ENCODE measurements around the gene FSIP1.
A peak's percentile ranks its signal among the peaks of the same experiment; 100 is the strongest.
"Not testable (repeated sequence)": the region's sequence is repeated elsewhere in the genome, so short reads cannot be mapped to it uniquely, and the experiment has no call there.

The FSIP1 gene

DNA sequence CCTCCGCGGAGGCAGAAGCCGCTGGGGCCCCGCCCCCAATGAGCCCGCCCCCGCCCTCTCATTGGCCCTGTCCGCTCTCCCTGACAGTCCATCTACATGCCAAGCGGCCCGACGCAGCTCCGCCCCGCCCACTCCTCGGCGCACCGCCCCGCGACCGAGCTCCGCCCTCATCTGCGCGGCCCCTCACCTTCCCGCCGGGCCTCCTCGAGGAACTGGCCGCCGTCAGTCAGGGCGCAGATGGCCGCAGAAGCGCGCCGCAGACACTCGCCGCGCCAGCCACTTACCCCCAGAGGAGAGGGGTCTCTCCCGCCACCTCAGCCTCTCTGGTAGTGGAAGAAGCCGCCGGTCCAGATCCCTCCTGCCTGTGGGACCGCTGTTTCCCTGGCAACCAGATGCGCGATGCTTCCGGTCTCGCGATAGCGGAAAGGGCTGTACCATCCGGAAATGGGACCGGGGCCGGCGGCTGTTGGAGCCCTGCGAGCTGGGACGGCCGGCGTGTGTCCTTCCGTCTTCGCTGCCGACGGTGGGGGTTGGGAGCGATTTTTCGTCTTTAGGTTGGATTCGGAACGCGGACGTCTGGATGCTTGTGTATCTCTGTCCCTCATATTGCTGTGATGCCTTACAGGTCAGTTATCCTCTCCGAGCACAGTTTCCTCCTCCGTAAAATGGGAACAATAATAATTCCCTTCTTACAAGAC is at the start of gene FSIP1:
FSIP1 (minus strand) TSS at position 401 of the 698 bp plus-strand sequence. CDS start 6,317 bp downstream, outside the sequence.
- DNase-seq: peak; percentile 89

DNA sequence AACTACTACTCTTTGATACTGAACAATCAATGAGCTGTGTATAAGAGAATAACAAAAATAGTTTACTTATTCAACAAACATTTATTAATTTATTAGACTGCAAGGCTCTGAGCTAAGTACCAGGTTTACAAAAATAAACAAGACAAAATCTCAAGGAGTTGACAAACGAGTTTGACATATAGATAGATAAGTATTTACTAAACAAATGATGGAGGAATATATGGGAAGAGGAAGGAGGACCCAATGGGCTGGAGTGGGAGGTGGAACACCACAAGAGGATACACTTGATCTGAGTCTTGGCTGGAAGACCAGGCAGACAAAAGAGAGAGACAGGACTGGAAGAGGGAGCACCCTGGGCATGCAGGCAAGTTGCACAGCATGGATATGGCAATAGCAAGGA is 47.5 kb upstream of the FSIP1 start:
- no peak for DNase-seq

DNA sequence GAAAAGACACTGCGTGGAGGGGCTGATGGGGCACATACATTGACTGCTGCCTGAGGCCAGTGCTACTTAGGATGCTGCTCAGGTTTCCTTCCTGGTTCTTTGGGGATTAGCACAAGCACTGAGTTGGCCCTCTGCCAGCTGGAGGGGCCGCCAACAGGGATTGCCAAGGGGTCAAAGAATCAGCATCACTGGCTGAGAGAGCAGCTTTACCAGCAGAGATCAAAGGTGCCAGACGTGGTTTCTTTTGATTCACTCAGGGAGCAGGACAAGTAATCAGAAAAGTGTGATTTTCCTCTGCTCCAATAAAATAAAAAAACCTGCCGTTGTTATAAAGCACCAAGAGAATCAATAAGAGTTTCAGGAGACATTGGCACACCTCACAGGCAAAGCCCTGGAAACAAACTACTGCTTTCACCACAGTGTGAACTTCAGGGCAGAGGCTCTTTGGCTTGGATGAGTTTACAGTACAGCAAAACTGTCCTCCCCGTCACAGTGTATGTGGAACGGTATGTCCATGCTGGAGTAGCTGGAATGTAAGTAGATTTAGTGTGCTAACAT is 45.8 kb upstream of the FSIP1 start:
- DNase-seq: no peak

DNA sequence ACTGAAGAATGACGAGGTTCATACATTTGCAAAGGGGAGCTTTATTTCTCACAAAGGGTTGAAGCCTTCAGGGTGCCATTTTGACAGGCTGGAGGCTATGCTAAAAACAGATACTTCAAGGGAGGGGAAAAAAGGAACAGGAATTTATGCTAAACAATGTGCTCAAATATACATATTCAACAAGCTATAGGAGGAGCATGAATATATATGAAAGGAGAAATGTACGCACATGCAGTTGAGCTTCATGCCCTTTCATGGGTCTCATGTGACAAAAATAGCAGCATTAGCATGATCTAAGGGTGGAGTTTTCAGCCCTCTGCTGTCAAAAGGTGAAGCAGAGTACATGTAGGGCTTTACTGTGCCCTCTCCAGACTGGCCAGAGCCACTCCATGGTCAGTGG is 44.3 kb upstream of the FSIP1 start:
- DNase-seq: no peak

DNA sequence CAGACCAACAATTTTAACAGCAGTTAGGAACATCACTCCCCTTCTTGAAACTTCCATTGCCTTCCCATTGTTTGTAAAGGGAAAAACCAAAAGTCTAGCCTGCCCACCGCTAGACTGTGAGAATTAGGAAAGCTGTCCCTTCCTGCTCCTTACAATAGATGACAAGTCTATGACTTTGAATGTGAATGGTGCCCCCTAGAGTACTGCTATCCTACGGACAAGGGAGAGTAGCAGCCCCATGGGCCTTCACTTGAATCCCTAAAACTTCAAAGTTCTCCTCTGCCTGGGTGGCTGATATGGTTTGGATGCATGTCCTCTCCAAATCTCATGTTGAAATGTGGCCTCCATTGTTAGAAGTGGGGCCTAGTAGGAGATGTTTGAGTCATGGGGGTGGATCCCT is 41.0 kb upstream of the FSIP1 start:
- DNase-seq: no peak

DNA sequence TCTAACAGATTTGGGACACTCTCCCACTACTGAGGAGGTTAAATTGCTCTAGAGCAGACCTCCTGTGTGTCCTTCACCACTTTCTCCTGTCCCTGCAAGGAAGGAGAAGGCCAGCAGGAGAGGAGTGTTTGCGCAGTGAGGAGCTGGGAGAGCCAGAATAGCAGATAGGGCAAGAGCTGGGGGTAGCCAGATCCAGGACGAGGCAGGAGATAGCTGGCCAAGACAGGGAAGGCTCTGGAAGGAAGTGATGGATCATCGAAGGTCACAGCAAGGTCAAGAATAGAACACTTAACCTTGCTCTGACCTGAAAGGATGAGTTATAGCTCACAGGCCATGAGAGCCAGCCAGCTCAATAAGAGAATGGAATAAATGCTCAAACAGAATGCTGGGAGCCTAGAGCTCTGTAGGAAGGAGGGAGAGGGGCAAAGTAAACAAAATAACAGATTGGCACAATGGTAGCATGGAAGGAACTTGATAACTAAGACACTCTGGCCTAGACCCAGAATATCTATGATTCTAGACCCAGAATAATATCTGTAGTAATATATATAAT is 37.5 kb upstream of the FSIP1 start:
- DNase-seq: no peak

DNA sequence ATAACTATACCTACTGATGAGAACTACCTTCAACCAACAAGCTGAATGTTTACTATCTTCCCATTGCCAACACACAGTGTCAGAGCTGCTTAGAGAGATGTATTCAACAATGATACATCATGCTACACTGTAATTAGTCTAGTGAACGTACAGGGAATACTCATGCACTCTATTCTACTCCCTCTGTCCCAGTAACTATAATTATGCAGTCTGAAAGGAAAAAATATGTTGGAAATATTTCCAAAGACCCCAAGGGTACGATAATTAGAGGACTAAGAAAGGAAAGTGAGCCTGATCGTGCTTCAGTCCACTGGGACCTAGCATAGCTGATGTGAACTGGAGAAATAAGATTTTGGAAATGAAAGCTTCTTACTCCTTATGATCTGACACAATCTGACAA is 36.9 kb upstream of the FSIP1 start:
- DNase-seq: no peak

DNA sequence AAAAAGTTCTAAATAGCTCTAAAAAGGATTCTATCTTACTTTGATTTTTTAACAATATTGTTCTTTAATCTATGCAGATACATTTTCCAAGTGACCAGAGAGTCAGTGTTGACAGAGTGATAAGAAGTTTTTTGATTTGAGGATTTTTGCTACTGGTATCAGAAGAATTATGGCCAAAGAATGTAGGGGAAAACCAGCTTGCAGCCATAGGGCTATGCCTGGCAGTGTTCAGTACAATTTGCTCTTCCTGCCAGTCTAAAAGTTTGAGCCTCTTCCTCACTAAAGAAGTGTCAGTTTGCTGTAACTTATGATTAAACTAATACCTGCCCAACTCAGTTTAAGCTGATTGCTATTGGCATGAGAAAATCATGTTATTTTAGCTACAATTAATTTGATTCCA is 35.3 kb upstream of the FSIP1 start:
- DNase-seq: no peak

DNA sequence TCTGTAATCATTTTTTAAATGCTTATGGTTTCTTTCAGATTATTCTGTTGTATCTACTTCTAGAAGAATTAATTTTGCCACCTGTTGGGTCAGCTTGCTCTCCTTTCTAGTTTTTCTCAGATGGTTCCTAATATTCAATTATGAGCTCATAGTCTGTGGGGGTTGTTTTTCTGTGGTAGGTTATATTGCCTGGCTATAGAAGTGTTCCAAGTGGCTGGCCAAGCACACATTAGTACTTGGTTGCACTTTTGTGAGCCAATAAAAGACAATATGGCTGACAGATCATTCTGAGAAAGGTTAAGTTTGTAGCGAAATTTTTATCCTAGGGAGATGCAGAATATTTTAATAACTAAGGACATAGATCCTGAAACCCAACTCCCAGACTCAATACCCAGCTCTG is 31.8 kb upstream of the FSIP1 start:
- no peak for DNase-seq

DNA sequence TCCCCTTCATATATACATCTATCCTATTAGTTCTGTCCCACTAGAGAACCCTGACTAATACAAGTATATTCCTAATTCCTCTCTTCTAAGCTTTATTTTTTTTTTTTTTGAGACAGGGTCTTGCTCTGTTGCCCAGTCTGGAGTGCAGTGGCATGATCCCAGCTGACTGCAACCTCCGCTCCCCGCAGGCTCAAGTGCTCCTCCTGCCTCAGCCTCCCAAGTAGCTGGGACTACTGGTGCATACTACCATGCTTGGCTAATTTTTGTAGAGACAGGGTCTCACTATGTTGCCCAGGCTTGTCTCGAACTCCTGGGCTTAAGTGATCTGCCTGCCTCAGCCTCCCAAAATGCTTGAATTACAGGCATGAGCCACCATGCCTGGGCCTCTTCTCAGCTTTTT is 30.0 kb upstream of the FSIP1 start:
- not testable (repeated sequence) for DNase-seq

DNA sequence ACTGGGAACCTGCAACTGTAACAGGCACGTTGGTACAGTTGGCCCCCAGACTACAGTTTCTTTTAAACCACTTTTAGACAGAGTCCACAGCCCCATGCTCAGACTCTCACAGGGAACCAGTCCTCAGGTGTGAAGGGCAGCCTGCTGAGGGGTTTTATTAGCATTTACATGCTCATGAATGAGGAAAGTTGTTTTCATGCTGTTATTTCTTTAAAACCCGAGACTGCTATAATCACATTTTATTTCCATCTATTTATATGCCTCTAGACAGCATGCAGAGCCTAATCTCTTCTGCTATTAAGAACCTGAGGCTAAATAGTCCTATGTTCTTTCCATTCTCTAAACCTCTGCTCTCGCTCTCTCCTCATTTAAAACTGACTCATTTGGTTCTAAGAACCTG is 26.3 kb upstream of the FSIP1 start:
- no peak for DNase-seq

DNA sequence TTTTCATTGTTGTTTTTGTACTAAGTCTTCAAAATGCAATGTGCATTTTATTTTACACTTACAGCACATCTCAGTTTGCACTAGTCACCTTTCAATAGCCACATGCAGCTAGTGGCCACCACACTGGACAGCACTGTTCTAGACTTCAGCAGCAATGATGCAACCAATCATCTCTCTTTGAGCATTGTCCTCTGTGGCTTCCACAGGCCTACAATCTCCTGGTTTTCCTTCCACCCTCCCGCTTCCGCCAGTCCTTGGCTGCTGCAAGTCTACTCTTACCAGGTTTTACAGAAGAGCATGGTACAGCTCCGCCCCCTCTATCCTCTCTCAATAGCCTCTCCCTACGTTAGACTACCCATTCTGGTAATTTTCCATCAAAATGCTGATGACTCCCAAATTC is 25.1 kb upstream of the FSIP1 start:
- DNase-seq: no peak

DNA sequence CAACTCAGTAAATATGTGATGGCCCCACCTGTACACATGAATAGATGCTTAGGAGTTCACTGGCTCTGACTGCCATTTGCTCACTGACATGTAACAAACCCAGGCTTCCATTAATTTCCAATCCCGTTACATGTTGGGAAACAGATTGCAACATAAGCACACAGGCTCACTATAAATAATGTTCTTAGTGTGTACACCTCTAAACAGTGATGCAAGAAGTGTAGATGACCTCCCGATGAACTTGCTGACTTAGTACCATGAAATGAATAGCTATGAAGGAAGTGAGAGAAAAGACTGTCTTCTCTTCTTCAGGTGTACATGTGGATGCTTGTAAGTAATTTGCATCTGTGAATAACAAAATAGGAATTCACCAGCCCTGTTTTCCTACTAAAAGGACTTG is 21.4 kb upstream of the FSIP1 start:
- DNase-seq: no peak

DNA sequence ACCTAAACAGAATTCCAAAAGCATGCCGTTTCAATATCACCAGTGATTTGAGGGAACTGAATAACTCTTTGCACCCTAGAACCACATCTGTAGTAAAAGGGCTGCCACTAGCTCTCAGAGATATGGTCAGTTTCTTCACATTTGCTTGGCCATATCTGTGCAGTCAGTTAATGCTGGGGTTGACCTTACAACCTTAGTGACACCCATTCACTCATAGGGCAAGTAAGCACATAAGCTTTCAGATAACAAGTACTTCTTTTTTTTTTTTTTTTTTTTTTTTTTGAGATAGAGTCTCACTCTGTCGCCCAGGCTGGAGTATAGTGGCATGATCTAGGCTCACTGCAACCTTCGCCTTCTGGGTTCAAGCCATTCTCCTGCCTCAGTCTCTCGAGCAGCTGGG is 20.4 kb upstream of the FSIP1 start:
- DNase-seq: no peak

DNA sequence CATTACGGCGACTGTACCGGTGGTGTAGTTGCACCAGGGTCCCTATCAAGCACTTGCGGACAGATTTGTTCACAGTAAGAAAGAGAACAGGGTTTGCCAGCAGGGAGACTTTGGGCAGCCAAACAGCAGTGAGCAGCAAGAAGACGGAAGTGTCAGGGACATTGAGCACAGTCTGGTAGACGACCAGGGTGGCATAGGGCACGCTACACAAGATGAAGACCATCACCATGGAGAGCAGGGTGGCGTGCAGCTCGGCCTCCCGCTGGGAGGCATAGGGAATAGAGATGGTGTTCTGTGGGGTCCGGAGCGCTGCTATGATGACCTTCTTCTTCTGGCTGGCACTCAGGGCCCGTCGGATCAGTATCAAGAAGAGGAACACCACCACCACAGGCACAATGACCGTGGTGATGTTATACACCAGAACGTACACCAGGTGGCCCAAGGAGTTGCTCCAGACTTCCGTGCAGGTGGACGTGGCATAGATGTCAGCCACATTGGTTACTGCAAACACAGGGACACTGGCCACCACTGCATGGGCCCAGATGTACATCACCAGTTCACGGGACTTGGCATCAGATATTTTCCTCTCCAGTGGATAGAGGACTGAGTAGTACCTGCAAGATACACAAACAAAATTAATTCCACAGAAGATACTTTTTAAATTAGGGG is 19.1 kb upstream of the FSIP1 start:
- DNase-seq: no peak

DNA sequence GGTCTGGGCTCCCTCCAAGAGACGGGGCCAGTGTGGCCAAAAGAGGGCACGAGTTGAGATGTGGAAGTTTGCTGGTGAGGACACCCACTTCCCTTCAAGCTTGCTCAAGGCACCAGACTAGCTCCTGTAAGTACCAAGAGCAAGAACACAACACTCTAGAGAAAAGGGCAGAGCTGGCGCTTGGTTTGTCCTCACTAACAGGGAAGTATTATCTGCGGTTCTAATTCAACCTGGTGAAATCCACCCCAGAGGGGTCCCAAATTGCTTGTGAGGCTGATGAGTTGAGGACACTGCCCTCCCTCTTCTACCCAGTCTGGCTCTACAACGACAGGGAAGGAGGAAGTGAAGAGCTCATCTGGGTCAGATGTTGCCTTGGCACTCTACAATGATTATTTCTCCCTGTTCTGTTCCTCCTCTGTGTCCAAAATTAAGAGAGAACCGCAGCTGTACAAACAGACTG is 16.9 kb upstream of the FSIP1 start:
- no peak for DNase-seq

DNA sequence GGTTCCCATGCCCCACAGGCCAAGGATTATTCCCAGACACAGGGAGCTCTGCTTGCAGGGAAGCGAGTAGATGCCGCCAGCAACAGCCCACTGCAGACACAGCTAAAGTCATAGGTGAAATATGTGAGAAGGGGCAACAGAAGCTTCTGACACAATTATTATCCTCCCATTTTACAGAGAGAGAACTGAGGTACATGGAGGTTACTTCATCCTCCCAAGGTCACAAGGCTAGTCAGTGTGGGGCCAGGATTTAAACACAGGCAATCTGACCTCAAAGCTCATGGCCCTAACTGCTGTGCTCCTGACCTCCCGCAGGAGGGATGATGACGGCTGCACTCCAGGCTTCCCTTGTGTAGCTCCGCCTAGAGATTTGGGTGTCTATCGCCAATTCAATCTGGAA is 15.7 kb upstream of the FSIP1 start:
- DNase-seq: no peak

DNA sequence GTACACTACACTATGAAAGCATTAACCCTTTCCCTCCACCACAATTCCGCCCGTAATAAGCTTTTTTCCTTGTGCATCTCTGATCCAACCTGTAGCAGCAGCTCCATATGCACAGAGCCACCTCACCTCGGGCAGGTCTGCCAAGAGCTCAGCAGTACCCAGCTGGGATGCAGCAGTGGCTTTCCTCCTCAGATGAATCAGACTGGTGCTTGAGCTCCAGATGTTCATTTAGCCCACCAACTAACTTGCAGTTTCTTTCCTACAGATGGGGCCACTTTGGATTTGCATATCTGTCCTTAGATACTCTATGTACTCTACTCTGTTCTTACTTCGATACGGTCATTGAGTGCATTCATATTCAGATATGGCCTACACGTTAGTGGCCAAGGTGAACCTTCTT is 14.8 kb upstream of the FSIP1 start:
- no peak for DNase-seq

DNA sequence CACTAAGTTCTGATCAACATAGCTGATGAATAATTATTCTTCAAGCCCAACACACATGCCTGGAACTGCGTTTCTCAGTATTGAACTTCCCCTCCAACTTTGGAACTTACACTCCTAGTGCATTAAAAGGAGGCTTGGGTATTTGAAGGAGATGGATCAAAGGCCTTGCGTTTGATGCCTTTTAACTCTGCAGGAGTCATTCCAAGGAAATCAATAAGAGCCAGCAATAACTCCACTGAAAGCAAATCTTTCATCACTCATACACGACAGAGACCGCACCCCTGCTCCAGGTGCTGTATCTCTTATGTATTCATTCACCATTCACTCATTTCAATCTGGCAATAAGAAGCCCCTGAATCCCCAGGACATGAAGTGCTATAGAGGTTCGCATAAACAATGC is 14.0 kb upstream of the FSIP1 start:
- no peak for DNase-seq

DNA sequence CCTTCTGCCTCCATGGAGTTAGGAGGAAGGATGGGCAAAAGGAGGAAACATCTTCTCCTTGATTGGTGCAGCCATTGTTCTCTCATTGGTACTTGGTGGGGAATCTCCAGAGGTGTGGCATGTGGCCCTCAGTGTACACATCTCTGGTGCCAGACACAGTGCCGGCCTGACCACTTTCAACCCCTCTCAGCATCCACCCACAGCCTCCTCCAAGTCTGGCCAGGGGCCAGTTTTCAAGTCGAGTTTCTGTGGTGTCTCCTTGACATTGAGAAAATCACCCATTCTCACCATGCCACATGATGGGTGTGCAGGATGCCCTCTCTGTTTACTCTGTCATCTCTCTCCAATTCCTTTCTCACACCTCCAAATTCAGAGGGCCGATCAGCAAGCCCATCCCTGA is 12.8 kb upstream of the FSIP1 start:
- no peak for DNase-seq

DNA sequence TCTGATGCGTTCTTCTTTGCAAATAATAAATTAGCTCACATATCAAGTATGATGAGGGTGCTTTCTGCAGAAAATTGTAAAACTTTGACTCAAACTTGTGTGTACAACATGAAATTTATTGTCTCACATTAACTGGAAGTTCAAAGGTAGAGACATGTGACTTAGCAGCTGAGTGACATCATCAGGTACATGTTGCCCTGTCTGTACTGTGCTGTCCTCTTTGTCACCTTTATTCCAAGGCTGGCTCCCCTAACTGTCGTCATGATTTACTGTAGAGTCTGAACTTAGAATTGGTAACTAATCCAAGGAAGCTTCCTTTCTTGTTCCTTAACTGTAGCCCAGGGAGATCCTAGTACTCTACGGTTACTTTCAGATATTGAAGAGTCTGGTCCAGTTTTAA is 12.3 kb upstream of the FSIP1 start:
- no peak for DNase-seq

DNA sequence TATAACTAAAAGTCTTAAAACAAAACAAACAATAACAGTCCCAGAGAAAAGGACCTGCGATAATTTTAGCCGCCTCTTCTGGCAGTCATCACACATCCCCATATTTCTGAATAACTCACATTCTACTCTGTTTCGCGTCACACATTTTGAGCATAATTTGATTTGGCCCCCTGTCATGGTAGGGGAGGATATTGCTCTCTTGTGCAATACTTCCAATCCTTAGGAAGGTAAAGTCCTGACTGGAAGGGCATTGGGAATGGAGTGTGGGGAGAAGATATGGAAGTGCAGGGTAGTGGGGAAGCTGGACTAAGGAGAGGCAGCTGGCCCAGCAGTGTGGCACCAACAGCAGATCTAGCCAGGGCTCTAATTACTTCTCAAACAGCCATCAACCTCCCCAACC is 11.3 kb upstream of the FSIP1 start:
- DNase-seq: no peak

DNA sequence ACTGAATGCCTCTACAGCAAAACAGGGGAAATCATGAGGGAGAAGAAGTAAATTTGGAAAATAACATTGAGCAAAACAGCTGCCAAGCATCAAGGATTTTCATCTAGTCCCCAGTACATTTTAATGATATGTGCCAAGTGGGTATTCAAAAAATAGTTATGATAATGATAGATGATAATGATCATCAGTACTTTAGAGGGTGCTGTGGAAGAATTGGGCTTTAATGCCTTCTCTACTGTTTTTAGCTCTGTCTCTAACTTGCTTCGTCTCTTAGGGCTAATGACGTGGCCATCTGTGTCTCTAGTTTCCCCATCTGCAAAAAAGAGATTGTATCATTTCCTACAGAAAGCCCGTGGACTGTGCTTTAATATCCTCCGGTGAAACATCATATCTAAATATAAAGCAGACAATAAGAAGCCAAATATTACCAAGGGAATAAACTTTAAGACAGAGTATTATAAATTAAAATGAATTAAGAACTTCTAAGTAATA is 10.2 kb upstream of the FSIP1 start:
- DNase-seq: no peak

Data from activated T-cell treated with anti-CD3 and anti-CD28 coated beads for 4 hours (primary cell).